ENCODE measurements around the gene ZCCHC2.

The ZCCHC2 gene

DNA sequence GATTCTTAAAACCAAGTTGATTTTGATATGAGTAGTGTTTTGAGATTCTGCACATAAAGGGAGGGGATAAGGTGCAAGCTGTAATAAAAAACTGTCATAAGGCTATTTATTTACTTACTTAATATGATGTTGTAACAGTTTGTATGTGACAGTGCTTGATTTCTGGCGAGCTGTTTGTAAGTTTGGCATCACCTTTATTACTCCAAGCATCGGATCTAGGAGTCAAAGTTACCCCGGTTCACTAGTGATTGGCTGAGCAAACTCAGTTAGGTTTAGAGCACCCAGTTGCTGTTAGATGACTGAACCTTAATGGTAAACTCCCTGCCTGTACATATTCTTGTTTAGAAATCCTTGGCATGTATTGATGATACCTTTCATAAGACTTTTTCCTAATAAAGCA, 16.1 kb downstream of the ZCCHC2 start:
- Histone ChIP-seq H3K14ac (ENCODE audit: low read length in 2 of 2) (no peak overlapping the region), H3K4me1 (ENCODE audit: control insufficient read depth, insufficient read depth, low read depth, low read length) (peaks cover 8% of the 10 kb centered on the region), H2BK15ac (ENCODE audit: low read depth, poor library complexity, severe bottlenecking) (no peak overlapping the region), H3K4me2 (ENCODE audit: low read length, poor library complexity, severe bottlenecking) (no peak overlapping the region), H3K79me1 (replicated peaks; ENCODE audit: low read length, poor library complexity, severe bottlenecking) (peaks cover 22% of the 10 kb centered on the region), H2AK5ac (ENCODE audit: low read length, severe bottlenecking) (no peak overlapping the region), H2AFZ (ENCODE audit: low read depth, low read length) (no peak overlapping the region), H3K23ac (ENCODE audit: low read length in 2 of 2) (no peak overlapping the region), H4K91ac (ENCODE audit: low read length) (no peak overlapping the region), H3K18ac (ENCODE audit: low read depth in 1 of 2, low read length in 2 of 2) (no peak overlapping the region), H2BK5ac (ENCODE audit: low read depth, low read length, poor library complexity, severe bottlenecking) (no peak overlapping the region), H4K8ac (ENCODE audit: low read length) (no peak overlapping the region), H3K27ac (ENCODE audit: low read length, poor library complexity, severe bottlenecking) (no peak overlapping the region), H3K4ac (ENCODE audit: low read depth in 1 of 2, low read length in 2 of 2) (no peak overlapping the region), H3K9ac (ENCODE audit: low read length) (no peak overlapping the region), H3K4me3 (ENCODE audit: insufficient read depth in 1 of 2, low read depth in 1 of 2, low read length in 2 of 2) (no peak overlapping the region), H2BK12ac (ENCODE audit: low read length in 2 of 2) (no peak overlapping the region), H3K27me3 (ENCODE audit: control insufficient read depth in 1 of 2, insufficient read depth in 1 of 2, low read length in 2 of 2) (no peaks in the 10 kb centered on the region), H3K36me3 (ENCODE audit: control insufficient read depth in 1 of 2, insufficient read depth in 2 of 2, low read depth in 1 of 2, low read length in 2 of 2) (peaks cover 9 to 40% of the 10 kb centered on the region in 2 experiments), H2BK120ac (ENCODE audit: low read depth, low read length) (no peak overlapping the region), H3K9me3 (ENCODE audit: control insufficient read depth, low read length) (no peaks in the 10 kb centered on the region)
- 96% methylated on average over 3 of the region's 3 CpGs for WGBS
- DNase-seq: no peak

DNA sequence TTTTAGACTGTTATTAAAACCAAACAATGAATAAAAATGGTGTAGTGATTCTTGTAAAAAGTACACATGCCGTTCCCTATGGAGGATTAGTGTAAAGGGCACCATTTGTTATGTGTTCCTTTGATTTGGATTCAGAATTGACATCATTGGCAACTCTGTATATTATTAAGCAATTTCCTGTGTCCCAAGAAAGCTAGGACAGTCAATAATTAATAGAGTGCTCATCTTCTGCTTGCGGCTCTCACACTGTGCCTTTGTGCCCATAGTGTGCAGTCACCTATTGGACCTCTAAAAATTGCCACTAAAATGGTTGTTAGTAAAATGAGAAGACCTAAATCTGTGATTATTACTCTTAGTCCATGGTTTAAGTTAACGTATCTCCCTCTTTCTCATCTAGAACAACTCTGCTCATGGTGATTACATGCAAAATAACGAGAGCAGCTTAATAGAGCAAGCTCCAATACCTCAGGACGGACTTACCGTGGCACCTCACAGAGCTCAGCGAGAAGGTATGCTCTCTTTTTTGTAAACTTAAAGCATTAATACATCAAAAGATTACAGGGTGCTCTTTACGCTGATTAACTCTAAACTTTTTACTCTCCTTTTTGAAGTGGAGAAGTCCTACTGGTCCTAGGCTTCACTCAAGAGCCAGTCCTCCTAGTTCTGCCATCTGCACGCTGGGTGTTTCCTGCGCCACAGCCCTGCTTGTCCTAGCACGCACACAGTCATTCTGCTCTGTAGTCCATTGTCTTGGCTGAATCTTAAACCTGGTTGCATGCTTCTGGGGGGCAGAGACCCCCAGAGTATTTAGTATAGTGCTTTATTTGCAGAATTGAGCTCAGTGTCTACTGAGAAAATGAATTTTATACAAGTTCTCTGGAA, 16.7 kb downstream of the ZCCHC2 start:
- Histone ChIP-seq H2AFZ (ENCODE audit: low read depth, low read length) (no peak overlapping the region), H3K27me3 (ENCODE audit: control insufficient read depth in 1 of 2, insufficient read depth in 1 of 2, low read length in 2 of 2) (no peaks in the 10 kb centered on the region), H3K27ac (ENCODE audit: low read length, poor library complexity, severe bottlenecking) (no peak overlapping the region), H4K8ac (ENCODE audit: low read length) (no peak overlapping the region), H3K18ac (ENCODE audit: low read depth in 1 of 2, low read length in 2 of 2) (no peak overlapping the region), H3K4me3 (ENCODE audit: insufficient read depth in 1 of 2, low read depth in 1 of 2, low read length in 2 of 2) (no peak overlapping the region), H2BK12ac (ENCODE audit: low read length in 2 of 2) (no peak overlapping the region), H2AK5ac (ENCODE audit: low read length, severe bottlenecking) (no peak overlapping the region), H2BK120ac (ENCODE audit: low read depth, low read length) (no peak overlapping the region), H3K4me2 (ENCODE audit: low read length, poor library complexity, severe bottlenecking) (no peak overlapping the region), H3K79me1 (replicated peaks; ENCODE audit: low read length, poor library complexity, severe bottlenecking) (peaks cover 20% of the 10 kb centered on the region), H3K4me1 (ENCODE audit: control insufficient read depth, insufficient read depth, low read depth, low read length) (peaks cover 8% of the 10 kb centered on the region), H4K91ac (ENCODE audit: low read length) (no peak overlapping the region), H3K36me3 (ENCODE audit: control insufficient read depth in 1 of 2, insufficient read depth in 2 of 2, low read depth in 1 of 2, low read length in 2 of 2) (peaks cover 9 to 47% of the 10 kb centered on the region in 2 experiments), H2BK5ac (ENCODE audit: low read depth, low read length, poor library complexity, severe bottlenecking) (no peak overlapping the region), H3K23ac (ENCODE audit: low read length in 2 of 2) (no peak overlapping the region), H2BK15ac (ENCODE audit: low read depth, poor library complexity, severe bottlenecking) (no peak overlapping the region), H3K9ac (ENCODE audit: low read length) (no peak overlapping the region), H3K4ac (ENCODE audit: low read depth in 1 of 2, low read length in 2 of 2) (no peak overlapping the region), H3K9me3 (ENCODE audit: control insufficient read depth, low read length) (no peaks in the 10 kb centered on the region), H3K14ac (ENCODE audit: low read length in 2 of 2) (no peak overlapping the region)
- no peak for DNase-seq
- WGBS: 98% methylated on average over 11 of the region's 11 CpGs

DNA sequence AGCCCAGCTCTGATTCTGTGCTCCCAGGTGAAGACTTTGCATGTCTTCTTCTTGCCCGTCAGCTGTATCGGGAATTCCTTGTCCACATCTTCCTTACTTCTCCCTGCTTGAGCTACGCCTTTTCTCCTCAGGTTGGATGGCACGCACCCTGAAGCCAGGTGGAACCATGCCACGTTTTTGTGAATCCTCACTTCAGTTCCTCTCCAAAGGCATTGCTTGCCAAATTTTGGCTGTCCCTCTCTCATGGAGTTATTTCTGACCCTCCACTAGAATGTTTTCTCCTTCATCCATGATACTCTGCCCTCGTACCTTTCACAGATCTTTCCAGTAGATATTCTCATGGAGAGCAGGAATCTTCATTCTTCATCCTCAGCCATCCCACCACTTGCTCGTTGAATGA, 20.2 kb downstream of the ZCCHC2 start:
- H3K4me3 ChIP-seq (ENCODE audit: insufficient read depth in 1 of 2, low read depth in 1 of 2, low read length in 2 of 2): no peak overlapping the region
- H3K4ac ChIP-seq (ENCODE audit: low read depth in 1 of 2, low read length in 2 of 2): no peak overlapping the region
- H3K27me3 ChIP-seq (ENCODE audit: control insufficient read depth in 1 of 2, insufficient read depth in 1 of 2, low read length in 2 of 2): no peaks in the 10 kb centered on the region
- H2BK120ac ChIP-seq (ENCODE audit: low read depth, low read length): no peak overlapping the region
- no peak overlapping the region for H4K91ac ChIP-seq (ENCODE audit: low read length)
- H3K36me3 ChIP-seq (ENCODE audit: control insufficient read depth in 1 of 2, insufficient read depth in 2 of 2, low read depth in 1 of 2, low read length in 2 of 2): peaks cover 11 to 74% of the 10 kb centered on the region in 2 experiments
- peaks cover 3% of the 10 kb centered on the region for H3K4me1 ChIP-seq (ENCODE audit: control insufficient read depth, insufficient read depth, low read depth, low read length)
- H3K14ac ChIP-seq (ENCODE audit: low read length in 2 of 2): no peak overlapping the region
- H4K8ac ChIP-seq (ENCODE audit: low read length): no peak overlapping the region
- no peak overlapping the region for H2AFZ ChIP-seq (ENCODE audit: low read depth, low read length)
- H3K79me1 ChIP-seq (replicated peaks; ENCODE audit: low read length, poor library complexity, severe bottlenecking): peaks cover 11% of the 10 kb centered on the region
- H2BK15ac ChIP-seq (ENCODE audit: low read depth, poor library complexity, severe bottlenecking): no peak overlapping the region
- no peaks in the 10 kb centered on the region for H3K9me3 ChIP-seq (ENCODE audit: control insufficient read depth, low read length)
- H3K18ac ChIP-seq (ENCODE audit: low read depth in 1 of 2, low read length in 2 of 2): no peak overlapping the region
- H3K4me2 ChIP-seq (ENCODE audit: low read length, poor library complexity, severe bottlenecking): no peak overlapping the region
- H3K9ac ChIP-seq (ENCODE audit: low read length): no peak overlapping the region
- WGBS: 96% methylated on average over 7 of the region's 7 CpGs
- H3K27ac ChIP-seq (ENCODE audit: low read length, poor library complexity, severe bottlenecking): no peak overlapping the region
- H3K23ac ChIP-seq (ENCODE audit: low read length in 2 of 2): no peak overlapping the region
- no peak for DNase-seq
- H2BK12ac ChIP-seq (ENCODE audit: low read length in 2 of 2): no peak overlapping the region
- no peak overlapping the region for H2BK5ac ChIP-seq (ENCODE audit: low read depth, low read length, poor library complexity, severe bottlenecking)
- no peak overlapping the region for H2AK5ac ChIP-seq (ENCODE audit: low read length, severe bottlenecking)

DNA sequence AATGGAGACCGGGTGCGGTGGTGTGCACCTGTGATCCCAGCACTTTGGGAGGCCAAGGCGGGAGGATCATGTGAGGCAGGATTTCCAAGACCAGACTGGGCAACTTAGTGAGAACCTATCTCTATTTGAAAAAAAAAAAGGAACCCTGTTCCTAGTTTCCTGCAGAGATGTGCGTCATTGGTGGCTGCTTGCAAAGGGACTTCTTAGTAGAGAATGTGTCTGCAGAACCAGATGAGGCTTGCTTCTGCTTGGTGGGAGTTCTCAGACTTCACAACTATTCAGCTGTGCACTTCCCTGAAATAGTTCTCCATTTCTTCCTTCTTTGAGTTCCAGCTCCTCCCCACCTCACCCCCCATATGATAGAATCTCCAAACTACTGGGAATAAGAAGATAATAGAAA, 22.3 kb downstream of the ZCCHC2 start:
- Histone ChIP-seq H2BK120ac (ENCODE audit: low read depth, low read length) (no peak overlapping the region), H3K4ac (ENCODE audit: low read depth in 1 of 2, low read length in 2 of 2) (no peak overlapping the region), H3K18ac (ENCODE audit: low read depth in 1 of 2, low read length in 2 of 2) (no peak overlapping the region), H2BK15ac (ENCODE audit: low read depth, poor library complexity, severe bottlenecking) (no peak overlapping the region), H3K4me3 (ENCODE audit: insufficient read depth in 1 of 2, low read depth in 1 of 2, low read length in 2 of 2) (no peak overlapping the region), H3K27ac (ENCODE audit: low read length, poor library complexity, severe bottlenecking) (no peak overlapping the region), H2BK5ac (ENCODE audit: low read depth, low read length, poor library complexity, severe bottlenecking) (no peak overlapping the region), H2BK12ac (ENCODE audit: low read length in 2 of 2) (no peak overlapping the region), H4K8ac (ENCODE audit: low read length) (no peak overlapping the region), H2AK5ac (ENCODE audit: low read length, severe bottlenecking) (no peak overlapping the region), H3K9me3 (ENCODE audit: control insufficient read depth, low read length) (no peaks in the 10 kb centered on the region), H3K23ac (ENCODE audit: low read length in 2 of 2) (no peak overlapping the region), H4K91ac (ENCODE audit: low read length) (no peak overlapping the region), H2AFZ (ENCODE audit: low read depth, low read length) (no peak overlapping the region), H3K79me1 (replicated peaks; ENCODE audit: low read length, poor library complexity, severe bottlenecking) (peaks cover 6% of the 10 kb centered on the region), H3K27me3 (ENCODE audit: control insufficient read depth in 1 of 2, insufficient read depth in 1 of 2, low read length in 2 of 2) (no peaks in the 10 kb centered on the region), H3K4me1 (ENCODE audit: control insufficient read depth, insufficient read depth, low read depth, low read length) (no peaks in the 10 kb centered on the region), H3K4me2 (ENCODE audit: low read length, poor library complexity, severe bottlenecking) (no peak overlapping the region), H3K36me3 (ENCODE audit: control insufficient read depth in 1 of 2, insufficient read depth in 2 of 2, low read depth in 1 of 2, low read length in 2 of 2) (peaks cover 11 to 83% of the 10 kb centered on the region in 2 experiments), H3K14ac (ENCODE audit: low read length in 2 of 2) (no peak overlapping the region), H3K9ac (ENCODE audit: low read length) (no peak overlapping the region)
- DNase-seq: no peak
- 99% methylated on average over 4 of the region's 4 CpGs for WGBS

All from mesenchymal stem cell (in vitro differentiated cells and primary cell).